IMR-90 (cell line): ENCODE data around the gene WASF1. TPM values are rescaled to one million over a fixed set of nuclear protein-coding genes. Genes with fewer than 3 reads are reported as not detected.

Experiments used
- ATAC-seq: fragments of 200-7000 bp; cut with Tn5 transposase; 2 replicates; pipeline ENCODE4 v1.9.1; 2020; ENCODE audit warnings: low read depth, mild to moderate bottlenecking, moderate library complexity
- BruUV-seq: library from RNA; stranded (reverse); fragments of 400-500 nt; replicated peaks from 2 replicates; lab custom pipeline; 2021; lab: Mats Ljungman, UMichigan
- CTCF ChIA-PET: fragments of 300-600 bp; formaldehyde crosslinking; extraction: SDS; loops from one replicate; lab custom pipeline; 2021; ENCODE audit warnings: antibody characterized with exemption; lab: Yijun Ruan, JAX
- POLR2A ChIA-PET: fragments of 300-600 bp; sonication (Branson Sonifier 250); formaldehyde crosslinking; loops from one replicate; lab custom pipeline; 2022; ENCODE audit warnings: antibody characterized with exemption; ENCODE audit not compliant: unreplicated experiment; lab: Charles Lee
- DNase-seq: peaks from one replicate; pipeline ENCODE4 v3.0.0; 2013
- H2AFZ ChIP-seq: replicated peaks from 2 replicates; pipeline ENCODE3; 2013; ENCODE audit warnings: low read length, mild to moderate bottlenecking; ENCODE audit not compliant: poor library complexity
- H2AK5ac ChIP-seq: 2 replicates; pipeline ENCODE4 v1.6.1; 2013; ENCODE audit warnings: low read depth, low read length, inconsistent platforms
- H2AK9ac ChIP-seq: replicated peaks from 2 replicates; pipeline ENCODE3; 2013; ENCODE audit warnings: mild to moderate bottlenecking, low read depth, low read length, moderate library complexity; ENCODE audit not compliant: poor library complexity
- H2BK120ac ChIP-seq: 2 replicates; pipeline ENCODE4 v1.6.1; 2013; ENCODE audit warnings: low read depth, low read length, inconsistent platforms
- H2BK15ac ChIP-seq: 3 replicates; pipeline ENCODE4 v1.6.1; 2013; ENCODE audit warnings: low read depth, low read length, inconsistent platforms
- H2BK20ac ChIP-seq: 2 replicates; pipeline ENCODE4 v1.6.1; 2013; ENCODE audit warnings: low read depth, mild to moderate bottlenecking, inconsistent platforms, low read length, moderate library complexity
- H2BK5ac ChIP-seq: 2 replicates; pipeline ENCODE4 v1.6.1; 2013; ENCODE audit warnings: mild to moderate bottlenecking, low read depth, low read length, inconsistent platforms; ENCODE audit not compliant: poor library complexity, severe bottlenecking
- H3K14ac ChIP-seq: replicated peaks from 2 replicates; pipeline ENCODE4 v1.6.1; 2013; ENCODE audit warnings: low read depth, low read length, inconsistent platforms
- H3K18ac ChIP-seq: 2 replicates; pipeline ENCODE4 v1.6.1; 2013; ENCODE audit warnings: low read depth, low read length, control low read depth
- H3K23ac ChIP-seq: 2 replicates; pipeline ENCODE4 v1.6.1; 2013; ENCODE audit warnings: low read depth, low read length, inconsistent platforms
- H3K27ac ChIP-seq: 2 replicates; pipeline ENCODE4 v1.5.1; 2013; ENCODE audit warnings: mild to moderate bottlenecking, control low read depth, low read length; ENCODE audit not compliant: insufficient read depth
- H3K27me3 ChIP-seq: 2 replicates; pipeline ENCODE4 v1.6.1; 2013; ENCODE audit warnings: low read length; ENCODE audit not compliant: control insufficient read depth, insufficient read depth
- H3K36me3 ChIP-seq: 2 replicates; pipeline ENCODE4 v1.6.1; 2013; ENCODE audit warnings: low read length, mixed read lengths; ENCODE audit not compliant: control insufficient read depth, insufficient read depth
- H3K4ac ChIP-seq: 2 replicates; pipeline ENCODE4 v1.6.1; 2013; ENCODE audit warnings: low read depth, low read length, inconsistent platforms
- H3K4me1 ChIP-seq: 2 replicates; pipeline ENCODE4 v1.6.1; 2013; ENCODE audit warnings: low read length, mixed read lengths; ENCODE audit not compliant: control insufficient read depth, insufficient read depth
- H3K4me2 ChIP-seq: 2 replicates; pipeline ENCODE4 v1.6.1; 2013; ENCODE audit warnings: low read depth, mild to moderate bottlenecking, control low read depth, low read length, moderate library complexity
- H3K4me3 ChIP-seq: 2 replicates; pipeline ENCODE4 v1.5.1; 2013; ENCODE audit warnings: low read depth, mild to moderate bottlenecking, control low read depth, low read length, moderate library complexity; ENCODE audit not compliant: insufficient read depth
- H3K56ac ChIP-seq: 2 replicates; pipeline ENCODE4 v1.6.1; 2013; ENCODE audit warnings: low read length, inconsistent platforms; ENCODE audit not compliant: insufficient read depth; ENCODE audit errors: extremely low read depth
- H3K79me1 ChIP-seq, 2 experiments: 2 replicates each; pipeline ENCODE4 v1.6.1; 2013; ENCODE audit warnings: low read length in 2 of 2, inconsistent platforms in 1 of 2, low read depth in 1 of 2
- H3K9ac ChIP-seq: 2 replicates; pipeline ENCODE4 v1.6.1; 2013; ENCODE audit warnings: low read depth, low read length, control low read depth
- H3K9me1 ChIP-seq: 2 replicates; pipeline ENCODE4 v1.6.1; 2013; ENCODE audit warnings: low read length, inconsistent platforms; ENCODE audit not compliant: insufficient read depth
- H3K9me3 ChIP-seq: 2 replicates; pipeline ENCODE4 v1.6.1; 2013; ENCODE audit warnings: low read length; ENCODE audit not compliant: control insufficient read depth, insufficient read depth
- H4K20me1 ChIP-seq: 2 replicates; pipeline ENCODE4 v1.6.1; 2013; ENCODE audit warnings: low read length, inconsistent platforms; ENCODE audit not compliant: insufficient read depth
- H4K5ac ChIP-seq: 2 replicates; pipeline ENCODE4 v1.6.1; 2013; ENCODE audit warnings: mild to moderate bottlenecking, low read depth, low read length, control low read depth
- H4K8ac ChIP-seq, 2 experiments: 2 replicates each; pipeline ENCODE4 v1.6.1; 2013; ENCODE audit warnings: low read depth in 2 of 2, low read length in 2 of 2, control low read depth in 1 of 2, inconsistent platforms in 1 of 2
- H4K91ac ChIP-seq: 2 replicates; pipeline ENCODE4 v1.6.1; 2013; ENCODE audit warnings: low read depth, low read length, inconsistent platforms; ENCODE audit not compliant: insufficient read depth
- BHLHE40 ChIP-seq: fragments of 150-350 bp; IDR thresholded peaks from 2 replicates; pipeline ENCODE4 v1.6.1; 2016; ENCODE audit warnings: mild to moderate bottlenecking, low read depth, low read length
- CEBPB ChIP-seq: IDR thresholded peaks from 2 replicates; pipeline ENCODE4 v1.6.1; 2012; ENCODE audit warnings: low read depth, low read length, improper control_type of control experiment
- CHD1 ChIP-seq: IDR thresholded peaks from 2 replicates; pipeline ENCODE4 v1.6.1; 2012; ENCODE audit warnings: low read depth, low read length, improper control_type of control experiment
- ELK1 ChIP-seq: fragments of 150-350 bp; IDR thresholded peaks from 2 replicates; pipeline ENCODE4 v1.6.1; 2016; ENCODE audit warnings: low read depth, mild to moderate bottlenecking, low read length, moderate library complexity, borderline replicate concordance
- FOS ChIP-seq: fragments of 150-350 bp; IDR thresholded peaks from 2 replicates; pipeline ENCODE4 v1.6.1; 2016; ENCODE audit warnings: low read depth, low read length
- MAFK ChIP-seq: IDR thresholded peaks from 2 replicates; pipeline ENCODE4 v1.6.1; 2012; ENCODE audit warnings: low read depth, low read length, improper control_type of control experiment
- MAZ ChIP-seq: IDR thresholded peaks from 2 replicates; pipeline ENCODE4 v1.6.1; 2012; ENCODE audit warnings: low read depth, mild to moderate bottlenecking, low read length, improper control_type of control experiment, moderate library complexity, borderline replicate concordance
- MXI1 ChIP-seq: IDR thresholded peaks from 2 replicates; pipeline ENCODE4 v1.6.1; 2012; ENCODE audit warnings: low read depth, mild to moderate bottlenecking, low read length, moderate library complexity, borderline replicate concordance
- NFE2L2 ChIP-seq: fragments of 150-350 bp; IDR thresholded peaks from 2 replicates; pipeline ENCODE4 v1.6.1; 2016; ENCODE audit warnings: low read depth, mild to moderate bottlenecking, low read length
- POLR2A ChIP-seq: IDR thresholded peaks from 2 replicates; pipeline ENCODE4 v1.6.1; 2012; ENCODE audit warnings: mild to moderate bottlenecking, low read depth, low read length
- RAD21 ChIP-seq: IDR thresholded peaks from 2 replicates; pipeline ENCODE4 v1.6.1; 2012; ENCODE audit warnings: low read length, improper control_type of control experiment
- RCOR1 ChIP-seq: IDR thresholded peaks from 2 replicates; pipeline ENCODE4 v1.6.1; 2012; ENCODE audit warnings: mild to moderate bottlenecking, low read length, improper control_type of control experiment; ENCODE audit not compliant: insufficient replicate concordance
- RFX5 ChIP-seq: IDR thresholded peaks from 2 replicates; pipeline ENCODE4 v1.8.0; 2012; ENCODE audit warnings: low read depth, mild to moderate bottlenecking, low read length, moderate library complexity
- SMC3 ChIP-seq: fragments of 150-350 bp; IDR thresholded peaks from 2 replicates; pipeline ENCODE4 v1.6.1; 2016; ENCODE audit warnings: low read depth, mild to moderate bottlenecking, antibody characterized with exemption, low read length, moderate library complexity
- USF2 ChIP-seq: fragments of 150-350 bp; IDR thresholded peaks from 2 replicates; pipeline ENCODE4 v1.6.1; 2017; ENCODE audit warnings: mild to moderate bottlenecking, antibody characterized with exemption, low read length, low read depth
- WGBS, 2 experiments: methylation state at CpG; one replicate each; pipeline versions ENCODE4 v1.1.5 to v1.1.7; 2013; ENCODE audit warnings: missing lambda C conversion rate in 2 of 2; ENCODE audit not compliant: insufficient read length in 1 of 2; ENCODE audit errors: extremely low coverage in 2 of 2; 5-methylcytosine and 5-hydroxymethylcytosine counted together
- dilution Hi-C: fragments of 300-500 bp; cut with HindIII; formaldehyde crosslinking; loops from one replicate; pipeline ENCODE4 v1.14.3; 2018; ENCODE audit warnings: low sequenced_read_pairs; ENCODE audit not compliant: unreplicated experiment
- in situ Hi-C: fragments of 300-500 bp; cut with MboI; formaldehyde crosslinking; loops from 3 replicates; pipeline ENCODE4 v1.14.3; 2019; ENCODE audit warnings: low sequenced_read_pairs, inconsistent platforms, mixed read lengths
- intact Hi-C: fragments of 100-400 bp; cut with micrococcal nuclease; formaldehyde crosslinking; loops from 2 replicates; pipeline ENCODE4 v1.10.0; 2022
- polyA plus RNA-seq, 3 experiments: library from polyadenylated mRNA; depleted of rRNA; stranded (reverse); fragments of >200 nt; gene quantifications; 2 replicates each; pipeline ENCODE4 v1.2.3, GENCODE V29; 2012; ENCODE audit warnings: low replicate concordance in 1 of 3
- total RNA-seq: library from RNA; depleted of rRNA; stranded (reverse); fragments of >200 nt; gene quantifications from 2 replicates; pipeline ENCODE4 v1.2.3, GENCODE V29; 2012
- TF ChIP-seq, protein P1 (sequence below): conservative IDR thresholded peaks from 2 replicates; pipeline ENCODE4 v1.5.1; 2012; ENCODE audit warnings: mild to moderate bottlenecking, low read depth, low read length, improper control_type of control experiment

The WASF1 gene
- total and polyA plus RNA-seq, 2 of the 4 experiments (the other 2 are of a cell fraction): 3.0 to 17.3 TPM

DNA sequence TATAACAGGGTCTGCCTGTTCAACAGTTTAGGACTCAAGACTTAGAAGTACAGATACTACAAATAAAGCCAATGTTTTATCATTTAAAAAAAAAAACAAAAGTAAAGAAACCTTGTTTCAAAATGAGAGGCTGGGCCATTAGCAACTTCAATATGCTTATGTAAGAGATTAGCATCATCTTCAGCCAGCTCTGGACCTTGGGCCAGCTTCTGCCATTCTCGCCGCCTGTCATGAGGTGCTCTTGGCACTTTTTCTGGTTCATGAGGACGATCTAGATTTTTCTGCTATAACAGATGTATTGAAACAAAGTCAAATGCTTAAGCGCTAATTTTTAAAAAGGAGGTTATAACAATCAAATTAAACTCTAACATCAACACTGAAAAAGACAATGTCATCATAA, 74.2 kb downstream of the WASF1 start:
- POLR2A ChIA-PET: interaction anchor here (0.6 kb wide), 1 partner anchor 8 kb away, joined by 4 read pairs; no protein-coding TSS in a partner anchor
- TF ChIP-seq USF2 (no peak), CEBPB (no peak), MXI1 (no peak), NFE2L2 (no peak), SMC3 (no peak), BHLHE40 (no peak), MAFK (no peak), RFX5 (no peak), RAD21 (no peak), MAZ (no peak), POLR2A (no peak), ELK1 (no peak), CHD1 (no peak), RCOR1 (no peak), FOS (no peak)
- TF ChIP-seq, protein P1, sequence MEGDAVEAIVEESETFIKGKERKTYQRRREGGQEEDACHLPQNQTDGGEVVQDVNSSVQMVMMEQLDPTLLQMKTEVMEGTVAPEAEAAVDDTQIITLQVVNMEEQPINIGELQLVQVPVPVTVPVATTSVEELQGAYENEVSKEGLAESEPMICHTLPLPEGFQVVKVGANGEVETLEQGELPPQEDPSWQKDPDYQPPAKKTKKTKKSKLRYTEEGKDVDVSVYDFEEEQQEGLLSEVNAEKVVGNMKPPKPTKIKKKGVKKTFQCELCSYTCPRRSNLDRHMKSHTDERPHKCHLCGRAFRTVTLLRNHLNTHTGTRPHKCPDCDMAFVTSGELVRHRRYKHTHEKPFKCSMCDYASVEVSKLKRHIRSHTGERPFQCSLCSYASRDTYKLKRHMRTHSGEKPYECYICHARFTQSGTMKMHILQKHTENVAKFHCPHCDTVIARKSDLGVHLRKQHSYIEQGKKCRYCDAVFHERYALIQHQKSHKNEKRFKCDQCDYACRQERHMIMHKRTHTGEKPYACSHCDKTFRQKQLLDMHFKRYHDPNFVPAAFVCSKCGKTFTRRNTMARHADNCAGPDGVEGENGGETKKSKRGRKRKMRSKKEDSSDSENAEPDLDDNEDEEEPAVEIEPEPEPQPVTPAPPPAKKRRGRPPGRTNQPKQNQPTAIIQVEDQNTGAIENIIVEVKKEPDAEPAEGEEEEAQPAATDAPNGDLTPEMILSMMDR: no peak
- no peak overlapping the region for H3K4me2 ChIP-seq
- H2BK20ac ChIP-seq: no peak overlapping the region
- no peaks in the 10 kb centered on the region for H3K4me1 ChIP-seq
- no peaks in the 10 kb centered on the region for H3K79me1 ChIP-seq
- no peaks in the 10 kb centered on the region for H4K20me1 ChIP-seq
- no peak for DNase-seq
- no peak overlapping the region for H3K18ac ChIP-seq
- no peaks in the 10 kb centered on the region for H3K9me3 ChIP-seq
- no peak overlapping the region for H4K8ac ChIP-seq
- H3K14ac ChIP-seq: no peak overlapping the region
- H4K91ac ChIP-seq: no peak overlapping the region
- CTCF ChIA-PET: no interaction called here
- no peak overlapping the region for H2BK5ac ChIP-seq
- H2BK120ac ChIP-seq: no peak overlapping the region
- intact Hi-C loops: no loop called here
- BruUV-seq: no TSS peak
- H3K27ac ChIP-seq: no peak overlapping the region
- ATAC-seq: no peak
- H3K23ac ChIP-seq: no peak overlapping the region
- dilution Hi-C loops: no loop called here
- H3K36me3 ChIP-seq: peaks cover 17% of the 10 kb centered on the region
- H4K5ac ChIP-seq: no peak overlapping the region
- H3K9ac ChIP-seq: no peak overlapping the region
- no peak overlapping the region for H3K56ac ChIP-seq
- no peaks in the 10 kb centered on the region for H3K9me1 ChIP-seq
- no peaks in the 10 kb centered on the region for H3K27me3 ChIP-seq
- H2BK15ac ChIP-seq: no peak overlapping the region
- H3K4me3 ChIP-seq: no peak overlapping the region
- H2AFZ ChIP-seq: no peak overlapping the region
- no CpG with 5 or more reads among the region's 4 CpGs for WGBS, 2 experiments
- no peak overlapping the region for H2AK5ac ChIP-seq
- H3K4ac ChIP-seq: no peak overlapping the region
- in situ Hi-C loops: no loop called here
- no peak overlapping the region for H2AK9ac ChIP-seq
